ENCODE results near the gene ADSL.

DNA sequence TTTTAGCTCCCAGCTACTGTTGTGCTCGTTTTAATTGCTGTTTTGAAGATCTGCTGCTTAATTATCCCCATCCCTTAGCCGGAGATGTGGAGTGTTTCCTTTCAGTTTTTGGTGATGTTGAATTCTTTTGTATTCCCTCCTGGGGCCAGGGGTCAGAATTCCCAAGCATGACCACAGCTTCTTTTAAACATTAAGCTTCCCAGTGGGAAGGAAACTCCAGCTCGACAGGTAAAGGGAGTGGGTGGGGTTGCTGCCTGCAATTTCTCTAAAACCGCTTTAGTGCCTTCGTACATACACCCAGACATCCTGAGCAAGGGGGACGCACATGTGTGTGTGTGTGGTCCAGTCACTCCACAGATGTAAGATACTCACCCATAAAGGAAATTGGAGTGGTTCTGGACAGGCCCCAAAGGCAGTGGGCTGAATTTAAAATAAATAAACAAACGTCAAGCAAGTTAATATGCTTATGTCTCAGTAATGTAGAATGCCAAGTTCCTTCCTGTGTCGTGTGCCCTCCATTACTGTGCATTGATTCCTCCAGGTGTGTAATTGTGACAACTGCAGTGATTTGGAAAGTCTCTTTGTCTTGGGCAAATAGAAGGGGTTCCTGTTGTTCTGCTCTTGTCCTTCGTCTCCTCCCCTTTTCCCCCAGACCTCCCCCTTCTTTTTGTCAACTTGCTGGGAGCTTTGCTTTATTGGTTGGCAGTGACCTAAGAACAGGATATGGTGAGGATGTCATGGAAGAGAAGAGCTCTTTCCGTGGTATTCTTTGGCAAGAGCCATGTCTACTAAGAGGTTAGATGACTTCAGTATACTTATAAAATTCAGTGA is 19.2 kb upstream of the ADSL start:
- TF ChIP-seq GLIS3 (CRISPR knock-in tag; IDR thresholded peaks at IDR 0.05) (no peak), ARNTL (CRISPR knock-in tag; IDR thresholded peaks at IDR 0.05; ENCODE audit: borderline replicate concordance, low read depth) (no peak), ZFP30 (CRISPR knock-in tag; IDR thresholded peaks at IDR 0.05) (no peak), ISL1 (CRISPR knock-in tag; IDR thresholded peaks at IDR 0.05) (no peak), TOX (CRISPR knock-in tag; IDR thresholded peaks at IDR 0.05; ENCODE audit: borderline replicate concordance) (no peak), OSR1 (CRISPR knock-in tag; IDR thresholded peaks at IDR 0.05) (no peak), ZFP3 (CRISPR knock-in tag; IDR thresholded peaks at IDR 0.05) (no peak), ZNF565 (CRISPR knock-in tag; conservative IDR thresholded peaks at IDR 0.05; ENCODE audit: low read depth) (no peak), ZNF70 (CRISPR knock-in tag; IDR thresholded peaks at IDR 0.05) (no peak), ESRRG (CRISPR knock-in tag; IDR thresholded peaks at IDR 0.05) (no peak)
- TF ChIP-seq, protein P1, sequence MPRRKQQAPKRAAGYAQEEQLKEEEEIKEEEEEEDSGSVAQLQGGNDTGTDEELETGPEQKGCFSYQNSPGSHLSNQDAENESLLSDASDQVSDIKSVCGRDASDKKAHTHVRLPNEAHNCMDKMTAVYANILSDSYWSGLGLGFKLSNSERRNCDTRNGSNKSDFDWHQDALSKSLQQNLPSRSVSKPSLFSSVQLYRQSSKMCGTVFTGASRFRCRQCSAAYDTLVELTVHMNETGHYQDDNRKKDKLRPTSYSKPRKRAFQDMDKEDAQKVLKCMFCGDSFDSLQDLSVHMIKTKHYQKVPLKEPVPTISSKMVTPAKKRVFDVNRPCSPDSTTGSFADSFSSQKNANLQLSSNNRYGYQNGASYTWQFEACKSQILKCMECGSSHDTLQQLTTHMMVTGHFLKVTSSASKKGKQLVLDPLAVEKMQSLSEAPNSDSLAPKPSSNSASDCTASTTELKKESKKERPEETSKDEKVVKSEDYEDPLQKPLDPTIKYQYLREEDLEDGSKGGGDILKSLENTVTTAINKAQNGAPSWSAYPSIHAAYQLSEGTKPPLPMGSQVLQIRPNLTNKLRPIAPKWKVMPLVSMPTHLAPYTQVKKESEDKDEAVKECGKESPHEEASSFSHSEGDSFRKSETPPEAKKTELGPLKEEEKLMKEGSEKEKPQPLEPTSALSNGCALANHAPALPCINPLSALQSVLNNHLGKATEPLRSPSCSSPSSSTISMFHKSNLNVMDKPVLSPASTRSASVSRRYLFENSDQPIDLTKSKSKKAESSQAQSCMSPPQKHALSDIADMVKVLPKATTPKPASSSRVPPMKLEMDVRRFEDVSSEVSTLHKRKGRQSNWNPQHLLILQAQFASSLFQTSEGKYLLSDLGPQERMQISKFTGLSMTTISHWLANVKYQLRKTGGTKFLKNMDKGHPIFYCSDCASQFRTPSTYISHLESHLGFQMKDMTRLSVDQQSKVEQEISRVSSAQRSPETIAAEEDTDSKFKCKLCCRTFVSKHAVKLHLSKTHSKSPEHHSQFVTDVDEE (CRISPR knock-in tag; IDR thresholded peaks at IDR 0.05), result no peak
- TF ChIP-seq, protein P2, sequence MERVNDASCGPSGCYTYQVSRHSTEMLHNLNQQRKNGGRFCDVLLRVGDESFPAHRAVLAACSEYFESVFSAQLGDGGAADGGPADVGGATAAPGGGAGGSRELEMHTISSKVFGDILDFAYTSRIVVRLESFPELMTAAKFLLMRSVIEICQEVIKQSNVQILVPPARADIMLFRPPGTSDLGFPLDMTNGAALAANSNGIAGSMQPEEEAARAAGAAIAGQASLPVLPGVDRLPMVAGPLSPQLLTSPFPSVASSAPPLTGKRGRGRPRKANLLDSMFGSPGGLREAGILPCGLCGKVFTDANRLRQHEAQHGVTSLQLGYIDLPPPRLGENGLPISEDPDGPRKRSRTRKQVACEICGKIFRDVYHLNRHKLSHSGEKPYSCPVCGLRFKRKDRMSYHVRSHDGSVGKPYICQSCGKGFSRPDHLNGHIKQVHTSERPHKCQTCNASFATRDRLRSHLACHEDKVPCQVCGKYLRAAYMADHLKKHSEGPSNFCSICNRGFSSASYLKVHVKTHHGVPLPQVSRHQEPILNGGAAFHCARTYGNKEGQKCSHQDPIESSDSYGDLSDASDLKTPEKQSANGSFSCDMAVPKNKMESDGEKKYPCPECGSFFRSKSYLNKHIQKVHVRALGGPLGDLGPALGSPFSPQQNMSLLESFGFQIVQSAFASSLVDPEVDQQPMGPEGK (CRISPR knock-in tag; IDR thresholded peaks at IDR 0.05; ENCODE audit: borderline replicate concordance), result no peak
- TF ChIP-seq, protein P3, sequence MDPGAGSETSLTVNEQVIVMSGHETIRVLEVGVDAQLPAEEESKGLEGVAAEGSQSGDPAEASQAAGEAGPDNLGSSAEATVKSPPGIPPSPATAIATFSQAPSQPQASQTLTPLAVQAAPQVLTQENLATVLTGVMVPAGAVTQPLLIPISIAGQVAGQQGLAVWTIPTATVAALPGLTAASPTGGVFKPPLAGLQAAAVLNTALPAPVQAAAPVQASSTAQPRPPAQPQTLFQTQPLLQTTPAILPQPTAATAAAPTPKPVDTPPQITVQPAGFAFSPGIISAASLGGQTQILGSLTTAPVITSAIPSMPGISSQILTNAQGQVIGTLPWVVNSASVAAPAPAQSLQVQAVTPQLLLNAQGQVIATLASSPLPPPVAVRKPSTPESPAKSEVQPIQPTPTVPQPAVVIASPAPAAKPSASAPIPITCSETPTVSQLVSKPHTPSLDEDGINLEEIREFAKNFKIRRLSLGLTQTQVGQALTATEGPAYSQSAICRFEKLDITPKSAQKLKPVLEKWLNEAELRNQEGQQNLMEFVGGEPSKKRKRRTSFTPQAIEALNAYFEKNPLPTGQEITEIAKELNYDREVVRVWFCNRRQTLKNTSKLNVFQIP (CRISPR knock-in tag; IDR thresholded peaks at IDR 0.05; ENCODE audit: borderline replicate concordance, low read depth), result no peak
- TF ChIP-seq, protein P4, sequence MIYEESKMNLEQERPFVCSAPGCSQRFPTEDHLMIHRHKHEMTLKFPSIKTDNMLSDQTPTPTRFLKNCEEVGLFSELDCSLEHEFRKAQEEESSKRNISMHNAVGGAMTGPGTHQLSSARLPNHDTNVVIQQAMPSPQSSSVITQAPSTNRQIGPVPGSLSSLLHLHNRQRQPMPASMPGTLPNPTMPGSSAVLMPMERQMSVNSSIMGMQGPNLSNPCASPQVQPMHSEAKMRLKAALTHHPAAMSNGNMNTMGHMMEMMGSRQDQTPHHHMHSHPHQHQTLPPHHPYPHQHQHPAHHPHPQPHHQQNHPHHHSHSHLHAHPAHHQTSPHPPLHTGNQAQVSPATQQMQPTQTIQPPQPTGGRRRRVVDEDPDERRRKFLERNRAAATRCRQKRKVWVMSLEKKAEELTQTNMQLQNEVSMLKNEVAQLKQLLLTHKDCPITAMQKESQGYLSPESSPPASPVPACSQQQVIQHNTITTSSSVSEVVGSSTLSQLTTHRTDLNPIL (CRISPR knock-in tag; IDR thresholded peaks at IDR 0.05; ENCODE audit: low read depth), result no peak
